Activated T-helper 1 cell treated with anti-CD3 and anti-CD28 coated beads, Interleukin-12 subunit alpha, Interleukin-12 subunit beta, Interleukin-2, Interleukin-4 antibody, amounts not matched to agents 30 ng/mL and 10 ng/mL and 1 ng/mL, durations not matched to agents 14 hours and 24 hours and 36 hours (primary cell): ENCODE measurements around the gene LRRC30. TPM values are rescaled to one million over a fixed set of nuclear protein-coding genes. Genes with fewer than 3 reads are reported as not detected.

Experiments used
- DNase-seq: peaks from one replicate; pipeline ENCODE4 v3.0.0; 2021; ENCODE audit warnings: low spot score
- H3K27ac Mint-ChIP-seq: one replicate; pipeline ENCODE4 v1.8.0; 2021; ENCODE audit warnings: mild to moderate bottlenecking, mixed read lengths
- H3K27me3 Mint-ChIP-seq: one replicate; pipeline ENCODE4 v1.8.0; 2022; ENCODE audit warnings: mild to moderate bottlenecking, moderate library complexity, mixed read lengths; ENCODE audit not compliant: insufficient read depth
- H3K36me3 Mint-ChIP-seq: one replicate; pipeline ENCODE4 v1.8.0; 2021; ENCODE audit warnings: low read depth, mixed read lengths
- H3K4me1 Mint-ChIP-seq: one replicate; pipeline ENCODE4 v1.8.0; 2021; ENCODE audit warnings: low read depth, mixed read lengths
- H3K4me3 Mint-ChIP-seq: one replicate; pipeline ENCODE4 v1.8.0; 2021; ENCODE audit warnings: mild to moderate bottlenecking, moderate library complexity, mixed read lengths
- H3K9me3 Mint-ChIP-seq: one replicate; pipeline ENCODE4 v1.8.0; 2021; ENCODE audit warnings: mixed read lengths
- intact Hi-C: fragments of 100-400 bp; cut with micrococcal nuclease; formaldehyde crosslinking; loops from one replicate; pipeline ENCODE4 v1.15.1; 2024
- total RNA-seq: library from RNA; stranded (reverse); gene quantifications from 2 replicates; pipeline ENCODE4 v1.2.3, GENCODE V29; 2022

The LRRC30 gene
- total RNA-seq, 1 donor from 2014 or later: not detected

- Mint-ChIP-seq H3K36me3 (no peaks in the 10 kb centered on the region), H3K9me3 (no peaks in the 10 kb centered on the region), H3K27me3 (no peaks in the 10 kb centered on the region), H3K27ac (no peak overlapping the region), H3K4me1 (no peaks in the 10 kb centered on the region), H3K4me3 (no peak overlapping the region)
- intact Hi-C loops: no loop called here
- no peak for DNase-seq
Measured at GRCh38 chr18:7255054-7255453, 24.2 kb downstream of the LRRC30 start.

- no peak for DNase-seq
- intact Hi-C loops: no loop called here
- no peak overlapping the region for H3K4me3 Mint-ChIP-seq
- no peaks in the 10 kb centered on the region for H3K36me3 Mint-ChIP-seq
- no peak overlapping the region for H3K27ac Mint-ChIP-seq
- H3K9me3 Mint-ChIP-seq: no peaks in the 10 kb centered on the region
- H3K27me3 Mint-ChIP-seq: no peaks in the 10 kb centered on the region
- H3K4me1 Mint-ChIP-seq: no peaks in the 10 kb centered on the region
Measured at GRCh38 chr18:7255643-7256042, 24.8 kb downstream of the LRRC30 start.

DNA sequence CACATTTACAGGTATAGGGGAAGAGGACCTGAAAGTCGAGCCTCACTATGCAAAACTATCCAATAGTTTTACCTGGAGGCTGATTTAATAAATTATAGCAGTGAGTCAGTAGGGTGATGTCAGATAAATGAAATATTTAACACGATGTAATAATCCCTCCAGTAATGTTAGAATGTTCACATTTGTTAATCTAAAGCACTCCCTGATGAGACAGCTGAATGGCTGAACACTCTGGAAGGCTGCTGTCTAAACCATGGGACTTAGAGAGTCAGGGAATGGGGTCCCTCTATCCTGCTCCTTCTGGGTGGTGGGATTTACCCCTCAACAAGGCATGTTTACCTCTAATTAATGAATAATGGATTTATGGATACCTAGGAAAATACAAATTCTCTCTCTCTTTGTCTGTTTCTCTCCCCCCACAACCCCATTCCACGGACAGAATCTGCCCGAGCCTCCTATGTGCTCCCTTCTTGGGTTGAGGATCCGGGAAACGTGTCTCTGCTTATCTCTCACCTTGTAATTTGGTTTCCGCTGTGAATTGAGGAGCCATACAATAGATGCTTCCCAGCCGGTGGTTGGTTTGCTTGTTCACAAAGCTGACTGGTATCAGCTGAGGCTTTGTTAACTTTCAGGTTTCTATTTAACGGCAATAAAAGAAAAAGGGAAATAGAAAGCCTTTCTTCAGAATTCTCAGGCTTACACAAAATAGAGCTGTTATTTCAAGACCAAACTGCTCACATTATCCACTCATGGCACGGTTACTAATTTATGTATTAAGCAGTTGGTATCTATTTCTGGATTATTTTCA lies 25.9 kb downstream of the LRRC30 start:
- no peaks in the 10 kb centered on the region for H3K36me3 Mint-ChIP-seq
- no peaks in the 10 kb centered on the region for H3K4me1 Mint-ChIP-seq
- H3K9me3 Mint-ChIP-seq: no peaks in the 10 kb centered on the region
- intact Hi-C loops: no loop called here
- H3K4me3 Mint-ChIP-seq: no peak overlapping the region
- no peak for DNase-seq
- no peaks in the 10 kb centered on the region for H3K27me3 Mint-ChIP-seq
- no peak overlapping the region for H3K27ac Mint-ChIP-seq

GRCh38 chr18:7257426-7257740 lies 26.5 kb downstream of the LRRC30 start:
- no peak overlapping the region for H3K4me3 Mint-ChIP-seq
- intact Hi-C loops: no loop called here
- no peak overlapping the region for H3K27ac Mint-ChIP-seq
- H3K4me1 Mint-ChIP-seq: no peaks in the 10 kb centered on the region
- no peaks in the 10 kb centered on the region for H3K9me3 Mint-ChIP-seq
- no peaks in the 10 kb centered on the region for H3K36me3 Mint-ChIP-seq
- no peak for DNase-seq
- no peaks in the 10 kb centered on the region for H3K27me3 Mint-ChIP-seq

GRCh38 chr18:7259475-7259874 lies 28.6 kb downstream of the LRRC30 start:
- H3K4me3 Mint-ChIP-seq: no peak overlapping the region
- DNase-seq: no peak
- peaks cover 5% of the 10 kb centered on the region for H3K9me3 Mint-ChIP-seq
- H3K27me3 Mint-ChIP-seq: no peaks in the 10 kb centered on the region
- H3K4me1 Mint-ChIP-seq: no peaks in the 10 kb centered on the region
- intact Hi-C loops: no loop called here
- H3K36me3 Mint-ChIP-seq: no peaks in the 10 kb centered on the region
- H3K27ac Mint-ChIP-seq: no peak overlapping the region

DNA sequence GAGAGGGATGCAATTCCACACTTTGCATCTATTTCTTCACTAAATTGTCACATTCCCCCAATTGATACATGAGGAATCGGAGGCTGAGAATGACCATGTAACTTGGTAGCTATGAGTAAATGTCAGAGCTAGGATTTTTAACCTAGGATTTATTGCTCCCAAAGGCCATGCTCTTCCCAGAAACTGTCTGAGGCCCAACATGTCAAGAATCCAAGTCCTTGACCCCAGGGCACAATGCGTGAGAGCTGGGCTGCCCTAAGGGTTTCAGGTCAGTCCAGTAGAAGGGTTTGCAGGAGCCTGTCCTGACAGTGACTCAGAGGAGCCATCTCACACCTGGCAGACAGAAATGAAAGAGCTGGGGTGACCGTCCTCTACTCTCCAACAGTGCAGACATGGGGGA lies 30.3 kb downstream of the LRRC30 start:
- Mint-ChIP-seq H3K9me3 (peaks cover 7% of the 10 kb centered on the region), H3K27me3 (no peaks in the 10 kb centered on the region), H3K27ac (no peak overlapping the region), H3K4me1 (no peaks in the 10 kb centered on the region), H3K36me3 (no peaks in the 10 kb centered on the region), H3K4me3 (no peak overlapping the region)
- DNase-seq: no peak
- intact Hi-C loops: no loop called here

DNA sequence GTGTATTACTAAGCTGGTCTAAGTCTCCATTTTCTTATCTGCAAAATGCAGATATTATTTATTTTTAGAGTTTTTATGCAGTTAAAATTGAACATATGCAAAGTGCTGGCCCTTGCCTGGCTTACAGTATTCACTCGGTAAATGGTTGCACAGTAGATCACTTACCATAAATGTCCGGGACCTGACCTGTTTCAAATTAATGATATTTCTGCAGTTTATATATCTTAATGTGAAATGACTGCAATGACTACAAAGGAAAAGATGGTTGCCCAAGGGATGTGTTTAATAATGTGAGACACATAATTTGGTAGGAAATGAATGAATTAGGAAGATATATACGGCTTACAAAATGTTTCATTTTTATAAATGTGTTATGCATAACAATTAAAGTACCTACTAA lies 37.1 kb downstream of the LRRC30 start:
- DNase-seq: no peak
- Mint-ChIP-seq H3K36me3 (no peaks in the 10 kb centered on the region), H3K9me3 (peaks cover 7% of the 10 kb centered on the region), H3K27me3 (peaks cover 2% of the 10 kb centered on the region), H3K4me3 (no peak overlapping the region), H3K4me1 (no peaks in the 10 kb centered on the region), H3K27ac (no peak overlapping the region)
- intact Hi-C loops: no loop called here

DNA sequence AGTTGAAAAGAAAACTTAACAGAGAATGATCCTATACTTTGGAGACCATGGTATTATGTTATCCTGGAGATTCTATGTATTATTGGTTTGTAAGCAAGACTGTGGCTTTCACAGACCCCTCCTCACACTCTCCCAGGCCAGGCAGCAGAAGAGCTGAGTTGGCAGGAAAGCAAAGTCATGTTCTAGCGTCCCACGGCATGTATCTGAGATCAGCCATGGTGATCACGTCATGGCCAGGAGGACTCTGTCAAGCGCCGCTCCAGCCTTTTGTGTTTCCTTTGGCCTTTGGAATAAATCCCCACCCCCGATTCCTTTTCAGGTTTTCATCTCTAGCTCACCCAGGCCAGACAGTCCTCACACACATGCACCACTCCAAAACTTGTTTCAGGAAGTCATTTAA lies 39.1 kb downstream of the LRRC30 start:
- Mint-ChIP-seq H3K9me3 (no peaks in the 10 kb centered on the region), H3K4me3 (no peak overlapping the region), H3K4me1 (no peaks in the 10 kb centered on the region), H3K27me3 (peaks cover 2% of the 10 kb centered on the region), H3K27ac (no peak overlapping the region), H3K36me3 (no peaks in the 10 kb centered on the region)
- DNase-seq: no peak
- intact Hi-C loops: no loop called here

DNA sequence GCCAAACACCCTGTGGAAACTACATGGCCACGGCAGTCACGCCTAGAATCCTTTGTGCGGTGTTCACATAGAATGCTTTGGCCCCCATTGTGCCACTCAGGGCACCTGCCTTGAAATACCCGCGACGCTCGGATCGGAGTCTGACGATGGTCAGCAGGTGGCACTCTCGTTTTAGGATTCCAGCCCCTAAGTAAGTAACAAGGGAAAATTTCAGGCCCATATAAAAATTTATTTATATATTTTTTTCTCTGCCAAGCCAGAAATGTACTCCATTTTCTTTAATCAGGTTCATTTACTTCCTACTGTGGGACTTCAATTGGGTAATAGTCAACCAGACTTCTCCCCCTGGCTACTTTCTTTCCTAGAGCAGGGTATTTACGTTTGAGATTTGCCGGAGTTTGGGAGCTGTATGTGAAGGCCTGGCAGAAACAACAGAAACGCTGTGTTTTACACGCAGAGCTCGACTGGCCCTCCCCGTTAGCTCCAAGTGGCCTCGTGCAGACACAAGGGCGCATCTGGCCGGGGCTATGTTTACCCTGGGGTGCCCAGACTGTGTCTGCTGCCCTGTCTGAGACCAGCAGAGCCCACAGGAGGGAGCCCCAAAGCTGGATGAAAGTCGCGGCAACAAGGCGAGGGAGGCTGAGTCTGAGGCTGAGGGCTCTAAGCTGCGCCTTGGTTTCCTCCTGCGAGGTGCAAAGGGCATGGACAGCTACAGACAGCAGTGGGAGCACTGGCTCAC lies 41.6 kb downstream of the LRRC30 start:
- no peak for DNase-seq
- Mint-ChIP-seq H3K4me3 (no peak overlapping the region), H3K27ac (no peak overlapping the region), H3K36me3 (no peaks in the 10 kb centered on the region), H3K4me1 (no peaks in the 10 kb centered on the region), H3K9me3 (no peaks in the 10 kb centered on the region), H3K27me3 (peaks cover 2% of the 10 kb centered on the region)
- intact Hi-C loops: no loop called here

DNA sequence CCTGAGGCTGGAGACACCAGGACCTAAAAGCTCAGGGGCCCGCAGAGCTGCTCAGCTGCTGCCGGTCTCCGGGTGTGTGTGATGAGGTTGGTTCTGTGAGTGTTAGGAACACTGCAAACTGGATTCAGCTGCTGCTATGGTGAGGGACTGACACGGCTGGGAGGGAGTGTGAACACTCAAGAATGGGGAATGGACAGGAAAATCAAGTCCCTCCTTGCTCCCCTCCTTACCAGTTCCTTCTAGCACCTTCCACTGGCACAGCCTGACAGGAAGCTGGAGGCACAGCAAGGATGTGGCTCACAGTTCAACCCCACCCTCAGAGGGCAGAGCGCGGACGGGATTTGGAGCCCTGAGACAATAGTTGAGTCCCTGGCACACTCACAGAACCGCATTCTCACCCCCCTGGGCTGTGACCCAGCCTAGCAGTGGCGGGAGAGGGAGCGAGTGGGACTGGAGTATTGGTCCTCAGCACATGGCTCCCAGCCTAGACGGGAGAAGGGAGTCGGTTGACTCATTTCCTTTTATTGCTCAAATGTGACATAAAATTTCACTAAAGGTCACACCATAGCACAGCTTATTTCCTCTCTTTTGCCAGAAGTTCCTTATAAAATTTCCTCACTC lies 42.5 kb downstream of the LRRC30 start:
- Mint-ChIP-seq H3K4me1 (no peaks in the 10 kb centered on the region), H3K27me3 (peaks cover 2% of the 10 kb centered on the region), H3K4me3 (no peak overlapping the region), H3K9me3 (no peaks in the 10 kb centered on the region), H3K27ac (no peak overlapping the region), H3K36me3 (no peaks in the 10 kb centered on the region)
- intact Hi-C loops: no loop called here
- no peak for DNase-seq

DNA sequence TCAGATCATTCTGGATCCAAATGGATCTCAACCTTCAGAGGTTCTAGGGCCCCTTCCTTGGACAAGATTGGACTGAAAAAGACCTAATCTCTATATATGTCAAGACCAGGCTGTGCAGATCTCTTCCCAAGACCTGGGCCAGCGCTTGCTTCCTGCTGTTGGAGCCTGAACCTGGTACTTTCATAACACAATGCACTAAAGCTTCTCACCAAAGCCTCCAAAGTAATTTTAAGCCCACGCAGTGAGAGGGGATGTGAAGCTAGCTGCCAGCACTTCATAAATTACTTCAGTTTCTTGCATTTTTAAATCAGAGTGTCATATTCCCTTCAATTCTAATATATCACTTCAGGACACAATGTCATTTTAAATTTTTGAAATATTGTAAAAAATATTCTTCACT lies 50.7 kb downstream of the LRRC30 start:
- no peaks in the 10 kb centered on the region for H3K4me1 Mint-ChIP-seq
- no peak overlapping the region for H3K27ac Mint-ChIP-seq
- intact Hi-C loops: no loop called here
- no peaks in the 10 kb centered on the region for H3K27me3 Mint-ChIP-seq
- DNase-seq: no peak
- no peak overlapping the region for H3K4me3 Mint-ChIP-seq
- H3K36me3 Mint-ChIP-seq: no peaks in the 10 kb centered on the region
- H3K9me3 Mint-ChIP-seq: peaks cover 5% of the 10 kb centered on the region
